HG03342 (cell line): ENCODE data around the gene PODXL2.
"Not testable (repeated sequence)": the region's sequence is repeated elsewhere in the genome, so short reads cannot be mapped to it uniquely, and the experiment has no call there.

Source experiments
- ATAC-seq: cut with Tn5 transposase; IDR thresholded peaks from one replicate; pipeline ENCODE4 v1.9.1; 2021; ENCODE audit warnings: mild to moderate bottlenecking, moderate library complexity; ENCODE audit not compliant: unreplicated experiment

The PODXL2 gene

DNA sequence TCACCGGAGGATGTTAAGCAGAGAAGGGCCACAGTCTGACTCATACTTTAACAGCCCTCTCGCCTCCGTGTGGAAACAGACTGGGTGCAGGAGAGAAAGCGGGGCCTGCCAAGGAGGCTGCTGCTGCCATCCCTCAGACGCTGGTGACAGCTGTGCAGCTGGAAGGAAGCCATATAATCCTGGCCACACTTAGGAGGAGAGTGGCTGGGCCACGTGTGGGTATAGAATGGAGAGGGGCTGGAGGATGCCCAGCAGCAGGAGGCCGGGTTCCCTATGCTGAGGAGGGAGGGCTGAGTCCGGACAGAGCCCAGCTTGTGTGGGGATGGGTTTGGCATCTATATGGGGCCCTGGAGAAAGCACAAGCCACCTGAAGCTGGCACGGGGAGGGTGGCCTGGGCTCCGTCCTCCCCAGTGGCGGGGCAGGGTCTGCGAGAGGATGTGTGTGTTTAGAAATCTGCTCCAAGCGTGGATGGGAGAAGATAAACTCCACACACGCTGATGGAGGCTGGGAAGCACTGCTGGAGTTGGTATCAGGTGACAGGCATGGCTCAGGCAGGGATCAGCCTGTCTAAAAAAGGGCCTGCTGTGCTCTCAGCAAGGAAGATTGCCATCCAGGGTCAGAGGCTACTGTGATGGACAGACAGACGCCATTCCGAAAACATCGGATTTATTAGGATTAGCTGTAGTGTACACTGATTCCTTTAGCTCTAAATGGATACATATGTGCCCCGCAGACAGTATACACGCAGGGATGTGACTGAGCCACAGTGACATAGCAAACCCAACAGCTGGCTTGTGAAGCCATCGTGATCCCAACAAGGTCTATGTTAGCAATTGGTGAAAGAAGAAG lies 59.7 kb downstream of the PODXL2 start:
- no peak for ATAC-seq

- no peak for ATAC-seq
These were observed 60.4 kb downstream of the PODXL2 start for GRCh38 chr3:127689266-127689860.

- no peak for ATAC-seq
These were observed 61.1 kb downstream of the PODXL2 start for GRCh38 chr3:127690106-127690505.

GRCh38 chr3:127690823-127691452 lies 62.0 kb downstream of the PODXL2 start:
- ATAC-seq, result no peak

GRCh38 chr3:127691489-127691888 lies 62.5 kb downstream of the PODXL2 start:
- no peak for ATAC-seq

GRCh38 chr3:127691974-127692373 lies 63.0 kb downstream of the PODXL2 start:
- no peak for ATAC-seq

DNA sequence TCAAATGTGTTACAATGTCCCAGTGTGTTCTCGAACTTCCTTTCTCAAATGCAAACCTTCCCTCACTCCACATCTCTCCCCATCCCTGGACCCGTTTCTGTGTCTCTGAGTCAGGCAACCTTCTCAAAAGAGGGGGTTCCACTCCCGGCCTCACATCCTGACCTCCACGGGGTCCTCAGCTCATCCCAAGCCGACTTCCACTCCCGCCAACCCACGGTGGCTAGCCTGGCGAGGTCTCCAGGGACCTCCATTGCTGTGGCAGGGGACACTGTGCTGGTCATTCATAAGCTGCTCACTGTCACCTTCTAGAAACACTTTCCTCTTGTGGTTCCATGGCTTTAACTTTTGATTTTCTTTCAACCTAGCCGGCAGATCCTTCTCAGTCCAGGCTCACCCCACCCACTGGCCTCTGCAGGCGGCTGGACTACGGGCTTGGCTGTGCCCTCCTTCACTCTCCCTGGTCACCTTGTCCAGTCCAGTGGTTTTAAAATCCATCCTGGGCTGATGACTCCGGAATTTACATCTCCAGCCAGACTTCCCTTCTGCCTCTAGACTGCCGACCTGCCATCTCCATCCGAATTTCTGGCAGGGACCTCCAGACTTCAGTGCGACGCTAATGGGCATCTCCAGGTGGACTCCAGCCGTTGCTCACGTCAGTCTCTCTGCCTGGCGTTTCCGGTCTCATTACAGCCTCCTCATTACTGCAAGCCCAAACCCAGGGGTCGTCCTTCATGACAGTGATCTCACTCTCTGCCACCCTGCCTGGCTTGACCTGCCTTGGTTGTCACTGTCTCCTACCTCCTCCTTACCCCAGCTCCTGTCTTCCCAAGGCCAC lies 63.7 kb downstream of the PODXL2 start:
- no peak for ATAC-seq

DNA sequence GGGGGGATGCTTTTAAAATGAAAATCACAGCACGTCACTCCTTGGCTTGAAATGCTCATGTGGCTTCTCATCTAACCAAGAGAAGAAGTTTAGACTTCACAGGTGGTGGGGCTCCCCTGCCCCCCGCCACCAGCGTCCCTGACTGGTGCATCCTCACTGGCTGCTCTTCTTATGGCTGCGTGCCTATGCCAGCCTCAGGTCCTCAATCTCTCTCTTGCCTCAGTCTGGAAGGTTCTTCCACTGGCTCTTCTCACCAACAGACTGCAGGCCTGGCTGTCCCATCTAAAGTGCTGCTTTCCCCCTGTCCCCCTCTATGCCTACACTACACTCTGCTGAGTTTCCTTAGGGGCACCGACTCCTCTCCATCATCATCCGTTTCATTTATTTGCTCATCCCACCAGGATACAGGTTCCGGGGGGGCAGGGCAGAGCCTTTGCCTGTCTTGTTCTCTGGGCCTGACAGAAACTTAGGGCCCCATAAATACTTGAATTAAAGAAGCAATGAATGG lies 64.4 kb downstream of the PODXL2 start:
- no peak for ATAC-seq

GRCh38 chr3:127694467-127695215 lies 65.7 kb downstream of the PODXL2 start:
- ATAC-seq, result no peak

GRCh38 chr3:127697551-127698240 lies 68.7 kb downstream of the PODXL2 start:
- ATAC-seq, result peak; percentile 84

DNA sequence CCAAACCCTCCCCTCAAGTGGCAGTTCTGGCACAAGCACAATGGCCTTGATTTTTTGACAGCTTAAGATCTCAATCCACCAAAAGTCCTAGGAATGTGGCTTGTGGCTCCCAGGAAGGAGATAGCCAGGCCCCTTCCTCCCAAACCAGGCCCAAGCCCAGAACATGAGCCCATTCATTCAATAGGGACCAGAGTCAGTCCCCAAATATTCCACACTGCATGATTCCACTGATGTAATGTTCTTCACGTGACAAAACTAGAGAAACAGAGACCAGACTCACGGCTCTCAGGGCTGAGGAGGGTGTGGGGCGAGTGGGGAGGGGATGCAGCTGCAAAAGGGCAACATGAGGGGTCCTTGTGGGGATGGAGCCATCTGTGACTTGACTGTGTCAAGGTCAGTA lies 69.3 kb downstream of the PODXL2 start:
- ATAC-seq, result no peak

GRCh38 chr3:127698691-127699415 lies 69.9 kb downstream of the PODXL2 start:
- ATAC-seq, result no peak

GRCh38 chr3:127699416-127700300 lies 70.7 kb downstream of the PODXL2 start:
- ATAC-seq, result no peak

- ATAC-seq, result no peak
These were observed 71.4 kb downstream of the PODXL2 start for GRCh38 chr3:127700406-127700805.

- ATAC-seq, result no peak
These were observed 72.4 kb downstream of the PODXL2 start for GRCh38 chr3:127701280-127701911.

GRCh38 chr3:127702151-127702578 lies 73.2 kb downstream of the PODXL2 start:
- no peak for ATAC-seq

GRCh38 chr3:127704840-127705239 lies 75.9 kb downstream of the PODXL2 start:
- ATAC-seq, result not testable (repeated sequence)
